ENCODE results near the gene MYL6B.

MYL6B gene

DNA sequence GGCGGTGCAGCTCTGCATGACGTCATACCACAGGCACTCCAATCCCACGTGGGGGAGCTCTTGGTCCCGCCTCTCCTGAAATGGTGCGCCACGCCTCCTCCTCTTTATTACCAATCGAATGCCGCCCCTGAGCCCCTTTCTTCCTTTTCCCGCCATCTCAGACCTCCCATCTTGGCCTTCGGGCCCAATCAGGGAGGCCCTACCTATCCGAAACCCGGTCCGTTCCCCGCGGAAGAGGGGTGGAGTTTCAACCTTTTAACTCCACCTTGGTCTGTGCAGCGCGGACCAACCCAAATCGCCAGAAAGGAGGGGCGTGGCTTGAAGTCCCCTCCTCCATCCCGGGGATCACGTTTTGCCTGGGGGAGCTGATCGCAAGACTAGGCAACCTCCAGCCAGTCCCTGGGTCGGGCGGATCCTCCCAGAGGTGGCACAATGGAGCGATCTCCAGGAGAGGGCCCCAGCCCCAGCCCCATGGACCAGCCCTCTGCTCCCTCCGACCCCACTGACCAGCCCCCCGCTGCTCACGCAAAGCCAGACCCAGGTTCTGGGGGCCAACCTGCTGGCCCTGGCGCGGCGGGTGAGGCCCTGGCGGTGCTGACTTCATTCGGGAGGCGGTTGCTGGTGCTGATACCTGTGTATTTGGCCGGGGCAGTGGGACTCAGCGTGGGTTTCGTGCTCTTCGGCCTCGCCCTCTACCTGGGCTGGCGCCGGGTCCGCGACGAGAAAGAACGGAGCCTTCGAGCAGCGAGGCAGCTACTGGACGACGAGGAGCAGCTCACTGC lies 24.3 kb upstream of the MYL6B start, which contains the start of gene ESYT1:
Gene ESYT1 (plus strand): TSS at position 380 of the 782 bp plus-strand sequence. CDS start 53 bp downstream, at position 433.
- Histone ChIP-seq H4K20me1 (ENCODE audit: insufficient read depth, low read length, poor library complexity, severe bottlenecking) (peaks cover 5% of the 10 kb centered on the region), H3K27me3 (ENCODE audit: insufficient read depth, low read length, poor library complexity, severe bottlenecking) (no peaks in the 10 kb centered on the region), H3K79me2 (ENCODE audit: insufficient read depth, low read length) (peaks cover 51% of the 10 kb centered on the region), H3K4me1 (ENCODE audit: insufficient read depth, low read length, poor library complexity, severe bottlenecking) (peaks cover 52% of the 10 kb centered on the region), H2AFZ (ENCODE audit: low read length) (peak within 1 kb of the TSS; percentile 52; the same call in 1 of the 2 replicates), H3F3A (ENCODE audit: low read depth) (peaks cover 7% of the 10 kb centered on the region), H3K9ac (ENCODE audit: low read depth, low read length, poor library complexity, severe bottlenecking) (peak within 1 kb of the TSS; percentile 86), H3K36me3 (ENCODE audit: insufficient read depth, low read length) (peaks cover 21% of the 10 kb centered on the region; the same call in 1 of the 2 replicates), H3K4me3 (ENCODE audit: low read length, poor library complexity, severe bottlenecking) (peak within 1 kb of the TSS; percentile 87), H3K4me2 (ENCODE audit: low read depth, low read length, poor library complexity, severe bottlenecking) (peak within 1 kb of the TSS; percentile 95), H3K9me2 (replicated peaks; ENCODE audit: low read depth, low read length) (no peaks in the 10 kb centered on the region), H3K9me3 (ENCODE audit: insufficient read depth, low read depth, low read length) (no peaks in the 10 kb centered on the region)
- TF ChIP-seq EZH2phosphoT487 (IDR thresholded peaks at IDR 0.05; ENCODE audit: borderline replicate concordance) (no peak), CTCF (conservative IDR thresholded peaks at IDR 0.05; ENCODE audit: low read length) (no peak)

DNA sequence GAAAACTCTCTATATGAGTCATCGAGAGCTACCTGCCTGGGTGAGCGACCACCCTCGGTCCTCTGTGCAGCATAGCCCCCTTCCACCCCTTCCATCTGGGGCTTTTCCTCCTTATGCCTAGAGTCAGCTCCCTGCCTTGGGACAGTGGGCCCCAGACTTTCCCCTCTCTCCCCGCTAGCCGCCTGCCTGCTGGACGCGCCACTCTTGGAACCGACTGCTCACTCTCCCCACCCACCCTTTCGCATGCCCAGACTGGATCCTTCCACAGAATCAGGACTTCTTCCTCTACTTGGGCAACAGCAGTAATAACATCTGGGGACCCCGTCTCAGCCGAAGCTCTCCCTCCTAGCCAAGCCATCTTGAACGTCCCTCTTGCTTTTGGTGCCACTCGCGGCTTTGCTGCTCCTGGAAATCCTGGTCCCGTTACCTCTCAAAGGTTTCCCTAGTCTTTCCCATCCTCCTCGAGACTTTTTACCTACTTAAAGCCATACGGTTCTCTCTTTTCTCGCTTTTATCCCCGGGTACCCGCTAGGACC lies 23.6 kb upstream of the MYL6B start:
- peak overlapping the region; percentile 87 for H3K4me3 ChIP-seq (ENCODE audit: low read length, poor library complexity, severe bottlenecking)
- H3K79me2 ChIP-seq (ENCODE audit: insufficient read depth, low read length): peaks cover 51% of the 10 kb centered on the region
- peaks cover 7% of the 10 kb centered on the region for H3F3A ChIP-seq (ENCODE audit: low read depth)
- TF ChIP-seq EZH2phosphoT487 (IDR thresholded peaks at IDR 0.05; ENCODE audit: borderline replicate concordance) (no peak), CTCF (conservative IDR thresholded peaks at IDR 0.05; ENCODE audit: low read length) (no peak)
- H3K27me3 ChIP-seq (ENCODE audit: insufficient read depth, low read length, poor library complexity, severe bottlenecking): no peaks in the 10 kb centered on the region
- H3K9me3 ChIP-seq (ENCODE audit: insufficient read depth, low read depth, low read length): no peaks in the 10 kb centered on the region
- peak overlapping the region; percentile 86 for H3K9ac ChIP-seq (ENCODE audit: low read depth, low read length, poor library complexity, severe bottlenecking)
- H3K36me3 ChIP-seq (ENCODE audit: insufficient read depth, low read length): peaks cover 27% of the 10 kb centered on the region; the same call in 1 of the 2 replicates
- peaks cover 5% of the 10 kb centered on the region for H4K20me1 ChIP-seq (ENCODE audit: insufficient read depth, low read length, poor library complexity, severe bottlenecking)
- 0 out of 2 replicates have a peak overlapping the region, but pooled peaks have one; percentile 50 for H2AFZ ChIP-seq (ENCODE audit: low read length)
- H3K4me1 ChIP-seq (ENCODE audit: insufficient read depth, low read length, poor library complexity, severe bottlenecking): peaks cover 52% of the 10 kb centered on the region
- H3K9me2 ChIP-seq (replicated peaks; ENCODE audit: low read depth, low read length): no peaks in the 10 kb centered on the region
- peak overlapping the region; percentile 94 for H3K4me2 ChIP-seq (ENCODE audit: low read depth, low read length, poor library complexity, severe bottlenecking)

DNA sequence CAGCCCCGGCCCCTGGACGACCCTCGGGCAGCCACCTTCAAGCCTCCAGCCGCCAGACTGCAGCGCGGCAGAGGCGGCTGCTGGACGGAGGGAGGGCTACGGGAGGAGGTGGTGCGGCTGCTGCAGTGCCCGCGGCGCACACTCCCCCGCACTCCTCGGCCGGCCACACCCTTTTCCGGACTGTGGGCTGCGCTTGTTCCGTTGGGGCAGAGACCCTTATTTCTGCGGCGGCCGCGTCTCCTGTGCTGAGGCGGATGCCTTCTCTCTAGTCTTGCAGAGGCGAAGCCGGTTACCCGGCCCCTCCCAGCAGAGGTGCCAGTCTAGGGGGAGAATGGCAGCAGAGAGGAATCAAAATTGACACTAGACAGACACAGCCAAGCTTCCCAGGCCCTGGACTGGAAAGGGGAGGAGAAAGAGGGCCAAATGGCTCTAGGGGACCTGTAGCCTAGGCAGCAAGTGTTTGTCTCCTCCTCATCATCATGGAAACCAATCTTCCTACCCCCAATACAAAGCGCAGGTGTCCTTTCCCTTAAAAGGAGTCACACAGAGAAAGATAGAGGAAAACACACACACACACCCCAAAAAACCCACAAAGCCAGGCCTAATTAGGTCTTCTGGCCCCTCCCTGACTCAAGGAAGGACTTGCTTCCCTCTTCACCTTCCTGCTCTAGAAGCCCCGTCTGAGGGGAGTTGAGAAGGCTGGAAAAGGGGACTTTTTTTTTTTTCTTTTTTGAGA lies 23.0 kb upstream of the MYL6B start:
- Histone ChIP-seq H2AFZ (ENCODE audit: low read length) (peak overlapping the region; percentile 50; the same call in 1 of the 2 replicates), H3K79me2 (ENCODE audit: insufficient read depth, low read length) (peaks cover 46% of the 10 kb centered on the region), H3K27me3 (ENCODE audit: insufficient read depth, low read length, poor library complexity, severe bottlenecking) (no peaks in the 10 kb centered on the region), H3K36me3 (ENCODE audit: insufficient read depth, low read length) (peaks cover 33% of the 10 kb centered on the region; the same call in 1 of the 2 replicates), H3K9me2 (replicated peaks; ENCODE audit: low read depth, low read length) (no peaks in the 10 kb centered on the region), H3K9ac (ENCODE audit: low read depth, low read length, poor library complexity, severe bottlenecking) (peak overlapping the region; percentile 86), H3K9me3 (ENCODE audit: insufficient read depth, low read depth, low read length) (no peaks in the 10 kb centered on the region), H3K4me2 (ENCODE audit: low read depth, low read length, poor library complexity, severe bottlenecking) (peak overlapping the region; percentile 94), H3K4me3 (ENCODE audit: low read length, poor library complexity, severe bottlenecking) (peak overlapping the region; percentile 87), H3K4me1 (ENCODE audit: insufficient read depth, low read length, poor library complexity, severe bottlenecking) (peaks cover 52% of the 10 kb centered on the region), H4K20me1 (ENCODE audit: insufficient read depth, low read length, poor library complexity, severe bottlenecking) (peaks cover 5% of the 10 kb centered on the region), H3F3A (ENCODE audit: low read depth) (peaks cover 7% of the 10 kb centered on the region)
- TF ChIP-seq CTCF (conservative IDR thresholded peaks at IDR 0.05; ENCODE audit: low read length) (no peak), EZH2phosphoT487 (IDR thresholded peaks at IDR 0.05; ENCODE audit: borderline replicate concordance) (no peak)
